WTC11 (cell line): ENCODE results near the gene SMYD5. TPM values are rescaled to one million over a fixed set of nuclear protein-coding genes. Genes with fewer than 3 reads are reported as not detected.

Experiments
- ATAC-seq: fragments of 200-7000 bp; cut with Tn5 transposase; 2 replicates; pipeline ENCODE4 v1.10.0; 2021; ENCODE audit warnings: mild to moderate bottlenecking, moderate library complexity
- CTCF ChIA-PET: fragments of 300-600 bp; sonication (Branson Sonifier 250); formaldehyde crosslinking; loops from one replicate; lab custom pipeline; 2021; ENCODE audit warnings: antibody characterized with exemption; lab: Charles Lee
- POLR2A ChIA-PET: fragments of 350-600 bp; sonication (Branson Sonifier 250); formaldehyde crosslinking; loops from one replicate; lab custom pipeline; 2021; ENCODE audit warnings: antibody characterized with exemption; lab: Charles Lee
- DNase-seq: peaks from one replicate; pipeline ENCODE4 v3.0.0; 2021; ENCODE audit warnings: low spot score
- H3K27ac Mint-ChIP-seq: 2 replicates; pipeline ENCODE4 v1.8.0; 2021; ENCODE audit warnings: mixed read lengths
- H3K27me3 Mint-ChIP-seq: 2 replicates; pipeline ENCODE4 v1.8.0; 2021; ENCODE audit warnings: low read depth, mild to moderate bottlenecking, moderate library complexity, mixed read lengths
- H3K36me3 Mint-ChIP-seq: 2 replicates; pipeline ENCODE4 v1.8.0; 2021; ENCODE audit warnings: mixed read lengths
- H3K4me1 Mint-ChIP-seq: 2 replicates; pipeline ENCODE4 v1.8.0; 2022; ENCODE audit warnings: mixed read lengths
- H3K4me3 Mint-ChIP-seq: 2 replicates; pipeline ENCODE4 v1.8.0; 2021; ENCODE audit warnings: mild to moderate bottlenecking, moderate library complexity, mixed read lengths
- H3K9me3 Mint-ChIP-seq: 2 replicates; pipeline ENCODE4 v1.8.0; 2021; ENCODE audit warnings: mixed read lengths
- ATF1 ChIP-seq: sonication (generic); formaldehyde crosslinking; IDR thresholded peaks from 2 replicates; pipeline ENCODE4 v1.8.1; 2023; ENCODE audit warnings: mild to moderate bottlenecking, moderate library complexity, missing genetic modification reagents
- ATF2 ChIP-seq: sonication (generic); formaldehyde crosslinking; IDR thresholded peaks from 2 replicates; pipeline ENCODE4 v1.8.1; 2022; ENCODE audit warnings: low read depth, missing genetic modification reagents, borderline replicate concordance
- ATF3 ChIP-seq: sonication (generic); formaldehyde crosslinking; conservative IDR thresholded peaks from 2 replicates; pipeline ENCODE4 v1.8.1; 2022; ENCODE audit warnings: mild to moderate bottlenecking, missing genetic modification reagents
- E2F5 ChIP-seq: sonication (generic); formaldehyde crosslinking; IDR thresholded peaks from 2 replicates; pipeline ENCODE4 v1.8.1; 2022; ENCODE audit warnings: mild to moderate bottlenecking, moderate library complexity, missing genetic modification reagents
- ESRRA ChIP-seq: sonication (generic); formaldehyde crosslinking; IDR thresholded peaks from 2 replicates; pipeline ENCODE4 v1.8.1; 2022; ENCODE audit warnings: mild to moderate bottlenecking, missing genetic modification reagents, borderline replicate concordance
- ETV6 ChIP-seq: sonication (generic); formaldehyde crosslinking; IDR thresholded peaks from 2 replicates; pipeline ENCODE4 v1.8.1; 2022; ENCODE audit warnings: mild to moderate bottlenecking, missing genetic modification reagents
- FOXJ3 ChIP-seq: sonication (generic); formaldehyde crosslinking; IDR thresholded peaks from 2 replicates; pipeline ENCODE4 v1.9.0; 2021; ENCODE audit warnings: missing genetic modification reagents, mild to moderate bottlenecking, borderline replicate concordance
- GABPB1 ChIP-seq: sonication (generic); formaldehyde crosslinking; IDR thresholded peaks from 2 replicates; pipeline ENCODE4 v1.8.1; 2023; ENCODE audit warnings: mild to moderate bottlenecking, missing genetic modification reagents
- KAT7 ChIP-seq: sonication (generic); formaldehyde crosslinking; IDR thresholded peaks from 2 replicates; pipeline ENCODE4 v1.8.1; 2023; ENCODE audit warnings: missing genetic modification reagents, mild to moderate bottlenecking, borderline replicate concordance
- NFE2L1 ChIP-seq: sonication (generic); formaldehyde crosslinking; IDR thresholded peaks from 2 replicates; pipeline ENCODE4 v1.8.1; 2023; ENCODE audit warnings: missing genetic modification reagents
- NR1H2 ChIP-seq: sonication (generic); formaldehyde crosslinking; IDR thresholded peaks from 2 replicates; pipeline ENCODE4 v1.9.0; 2021; ENCODE audit warnings: mild to moderate bottlenecking, moderate library complexity, missing genetic modification reagents
- NR2C2 ChIP-seq: sonication (generic); formaldehyde crosslinking; IDR thresholded peaks from 2 replicates; pipeline ENCODE4 v1.8.0; 2022; ENCODE audit warnings: mild to moderate bottlenecking, missing genetic modification reagents
- NR3C1 ChIP-seq: sonication (generic); formaldehyde crosslinking; conservative IDR thresholded peaks from 2 replicates; pipeline ENCODE4 v1.8.1; 2023; ENCODE audit warnings: low read depth, mild to moderate bottlenecking, missing genetic modification reagents
- OVOL2 ChIP-seq: fragments of 250-450 bp; sonication (Bioruptor Pico); IDR thresholded peaks from 2 replicates; pipeline ENCODE4 v1.9.0; 2021; ENCODE audit warnings: mild to moderate bottlenecking, borderline replicate concordance
- PRRX2 ChIP-seq: fragments of 250-450 bp; sonication (Bioruptor Pico); IDR thresholded peaks from 2 replicates; pipeline ENCODE4 v1.8.0; 2021; ENCODE audit warnings: mild to moderate bottlenecking
- TCF7 ChIP-seq: sonication (generic); formaldehyde crosslinking; IDR thresholded peaks from 2 replicates; pipeline ENCODE4 v1.8.0; 2022; ENCODE audit warnings: mild to moderate bottlenecking, low read depth, missing genetic modification reagents, moderate library complexity
- ZNF121 ChIP-seq: sonication (generic); formaldehyde crosslinking; IDR thresholded peaks from 2 replicates; pipeline ENCODE4 v1.8.0; 2023; ENCODE audit warnings: missing genetic modification reagents
- ZNF281 ChIP-seq: sonication (generic); formaldehyde crosslinking; IDR thresholded peaks from 2 replicates; pipeline ENCODE4 v1.8.0; 2023; ENCODE audit warnings: mild to moderate bottlenecking, missing genetic modification reagents
- ZNF416 ChIP-seq: fragments of 250-450 bp; sonication (Bioruptor Pico); IDR thresholded peaks from 2 replicates; pipeline ENCODE4 v1.9.0; 2021; ENCODE audit warnings: mild to moderate bottlenecking, inconsistent platforms
- ZNF423 ChIP-seq: fragments of 250-450 bp; sonication (Bioruptor Pico); IDR thresholded peaks from 2 replicates; pipeline ENCODE4 v2.1.2; 2022; ENCODE audit warnings: mild to moderate bottlenecking, moderate library complexity
- total RNA-seq: library from RNA; stranded (reverse); gene quantifications from 3 replicates; pipeline ENCODE4 v1.2.3, GENCODE V29; 2021
- TF ChIP-seq, protein P1 (sequence below): sonication (generic); formaldehyde crosslinking; IDR thresholded peaks from 2 replicates; pipeline ENCODE4 v1.8.0; 2022; ENCODE audit warnings: mild to moderate bottlenecking, missing genetic modification reagents
- TF ChIP-seq, protein P2 (sequence below): sonication (generic); formaldehyde crosslinking; IDR thresholded peaks from 2 replicates; pipeline ENCODE4 v1.8.0; 2022; ENCODE audit warnings: mild to moderate bottlenecking, missing genetic modification reagents
- TF ChIP-seq, protein P3 (sequence below): sonication (generic); formaldehyde crosslinking; IDR thresholded peaks from 2 replicates; pipeline ENCODE4 v1.8.0; 2023; ENCODE audit warnings: missing genetic modification reagents
- TF ChIP-seq, protein P4 (sequence below): sonication (generic); formaldehyde crosslinking; IDR thresholded peaks from 2 replicates; pipeline ENCODE4 v1.8.1; 2023; ENCODE audit warnings: mild to moderate bottlenecking, missing genetic modification reagents

SMYD5 gene
- total RNA-seq, 1 experiment from 2014 or later, result 46.7 TPM

- CTCF ChIA-PET, result interaction anchor here (0.5 to 1.7 kb wide), 17 partner anchors 8 to 577 kb away, joined by 3 to 37 read pairs (median 5); partner anchors contain the start of genes CCT7, EGR4, FBXO41 and NOTO
- no peak for DNase-seq
Measured at GRCh38 chr2:73268366-73268829, 54.4 kb downstream of the SMYD5 start.

DNA sequence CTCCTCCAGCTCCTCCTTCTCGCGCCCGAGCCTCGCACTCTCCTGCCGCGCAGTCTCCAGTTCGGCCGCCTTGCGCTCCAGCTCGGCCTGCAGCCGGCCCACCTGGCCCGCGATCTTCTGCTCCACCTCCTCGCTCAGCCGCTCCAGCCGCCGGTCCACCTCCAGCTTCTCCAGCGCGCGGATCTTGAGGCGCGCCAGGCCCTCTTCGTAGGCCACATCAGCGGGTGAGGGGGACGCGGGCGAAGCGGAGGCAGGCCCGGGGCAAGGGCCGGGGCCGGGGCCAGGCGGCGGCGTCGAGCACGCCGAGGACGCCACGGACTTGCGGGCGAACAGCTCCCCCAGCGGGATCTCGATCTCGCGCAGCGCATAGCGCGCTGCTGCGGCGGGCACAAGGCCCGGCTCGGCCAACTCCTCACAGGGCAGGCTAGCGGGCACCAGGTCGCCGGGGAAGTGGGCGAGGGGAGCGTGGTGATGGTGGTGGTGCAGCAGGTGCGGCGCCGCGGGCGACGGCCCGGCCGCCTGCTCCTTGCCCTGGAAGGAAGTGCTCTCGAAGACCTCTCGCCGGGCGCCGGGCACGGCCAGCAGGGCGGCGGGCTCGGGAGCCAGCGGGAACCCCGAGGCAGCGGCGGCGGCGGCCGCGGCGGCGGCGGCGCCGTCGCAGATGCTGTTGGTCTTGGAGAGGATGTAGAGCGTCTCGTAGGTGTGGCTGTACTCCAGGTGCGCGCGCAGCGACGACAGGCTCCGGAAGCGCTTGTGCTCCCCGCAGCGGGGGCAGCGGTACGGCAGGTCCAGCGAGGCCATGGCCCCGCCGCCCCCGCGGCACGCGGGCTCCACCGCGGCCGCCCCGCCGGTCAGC is 55.0 kb downstream of the SMYD5 start:
- ChIA-PET POLR2A (interaction anchor here (0.9 to 1.8 kb wide), 5 partner anchors 12 to 56 kb away, joined by 3 to 12 read pairs (median 7); partner anchors contain the start of gene CCT7), CTCF (interaction anchor here (0.5 to 1.7 kb wide), 17 partner anchors 9 to 578 kb away, joined by 3 to 37 read pairs (median 5); partner anchors contain the start of genes CCT7, EGR4, FBXO41 and NOTO)
- Mint-ChIP-seq H3K4me3 (peak overlapping the region; percentile 51), H3K27ac (no peak overlapping the region), H3K9me3 (no peaks in the 10 kb centered on the region), H3K36me3 (no peaks in the 10 kb centered on the region), H3K27me3 (peaks cover 36% of the 10 kb centered on the region), H3K4me1 (peaks cover 14% of the 10 kb centered on the region)
- DNase-seq, result peak; percentile 82
- peak; percentile 78 for ATAC-seq
- TF ChIP-seq NR2C2 (CRISPR knock-in tag), result peak; percentile 79; the same call in 1 of the 2 replicates
- TF ChIP-seq ATF2 (CRISPR knock-in tag), result peak; percentile 52; the same call in 1 of the 2 replicates
- TF ChIP-seq ZNF281 (CRISPR knock-in tag), result peak; percentile 59; the same call in 1 of the 2 replicates
- peak; percentile 95; the same call in 1 of the 2 replicates for TF ChIP-seq NR3C1 (CRISPR knock-in tag)
- TF ChIP-seq, protein P1, sequence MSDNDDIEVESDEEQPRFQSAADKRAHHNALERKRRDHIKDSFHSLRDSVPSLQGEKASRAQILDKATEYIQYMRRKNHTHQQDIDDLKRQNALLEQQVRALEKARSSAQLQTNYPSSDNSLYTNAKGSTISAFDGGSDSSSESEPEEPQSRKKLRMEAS, result peak; percentile 93
- 0 out of 2 replicates have a peak, but pooled peaks have one; percentile 24 for TF ChIP-seq E2F5 (CRISPR knock-in tag)
- 0 out of 2 replicates have a peak, but pooled peaks have one; percentile 21 for TF ChIP-seq ZNF416 (CRISPR knock-in tag)
- TF ChIP-seq KAT7 (CRISPR knock-in tag), result no peak; the same call in 1 of the 2 replicates
- no peak; the same call in 1 of the 2 replicates for TF ChIP-seq PRRX2 (CRISPR knock-in tag)
- TF ChIP-seq TCF7 (CRISPR knock-in tag), result 0 out of 2 replicates have a peak, but pooled peaks have one; percentile 26
- TF ChIP-seq FOXJ3 (CRISPR knock-in tag), result no peak
- TF ChIP-seq, protein P2, sequence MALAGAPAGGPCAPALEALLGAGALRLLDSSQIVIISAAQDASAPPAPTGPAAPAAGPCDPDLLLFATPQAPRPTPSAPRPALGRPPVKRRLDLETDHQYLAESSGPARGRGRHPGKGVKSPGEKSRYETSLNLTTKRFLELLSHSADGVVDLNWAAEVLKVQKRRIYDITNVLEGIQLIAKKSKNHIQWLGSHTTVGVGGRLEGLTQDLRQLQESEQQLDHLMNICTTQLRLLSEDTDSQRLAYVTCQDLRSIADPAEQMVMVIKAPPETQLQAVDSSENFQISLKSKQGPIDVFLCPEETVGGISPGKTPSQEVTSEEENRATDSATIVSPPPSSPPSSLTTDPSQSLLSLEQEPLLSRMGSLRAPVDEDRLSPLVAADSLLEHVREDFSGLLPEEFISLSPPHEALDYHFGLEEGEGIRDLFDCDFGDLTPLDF (CRISPR knock-in tag), result peak; percentile 96
- no peak for TF ChIP-seq GABPB1 (CRISPR knock-in tag)
- peak; percentile 40; the same call in 1 of the 2 replicates for TF ChIP-seq ESRRA (CRISPR knock-in tag)
- TF ChIP-seq NFE2L1, result peak; percentile 43; the same call in 1 of the 2 replicates
- peak; percentile 67; the same call in 1 of the 2 replicates for TF ChIP-seq ATF1
- peak; percentile 98 for TF ChIP-seq ETV6 (CRISPR knock-in tag)
- TF ChIP-seq, protein P3, sequence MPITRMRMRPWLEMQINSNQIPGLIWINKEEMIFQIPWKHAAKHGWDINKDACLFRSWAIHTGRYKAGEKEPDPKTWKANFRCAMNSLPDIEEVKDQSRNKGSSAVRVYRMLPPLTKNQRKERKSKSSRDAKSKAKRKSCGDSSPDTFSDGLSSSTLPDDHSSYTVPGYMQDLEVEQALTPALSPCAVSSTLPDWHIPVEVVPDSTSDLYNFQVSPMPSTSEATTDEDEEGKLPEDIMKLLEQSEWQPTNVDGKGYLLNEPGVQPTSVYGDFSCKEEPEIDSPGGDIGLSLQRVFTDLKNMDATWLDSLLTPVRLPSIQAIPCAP (CRISPR knock-in tag), result peak; percentile 95
- TF ChIP-seq OVOL2 (CRISPR knock-in tag), result no peak
- TF ChIP-seq, protein P4, sequence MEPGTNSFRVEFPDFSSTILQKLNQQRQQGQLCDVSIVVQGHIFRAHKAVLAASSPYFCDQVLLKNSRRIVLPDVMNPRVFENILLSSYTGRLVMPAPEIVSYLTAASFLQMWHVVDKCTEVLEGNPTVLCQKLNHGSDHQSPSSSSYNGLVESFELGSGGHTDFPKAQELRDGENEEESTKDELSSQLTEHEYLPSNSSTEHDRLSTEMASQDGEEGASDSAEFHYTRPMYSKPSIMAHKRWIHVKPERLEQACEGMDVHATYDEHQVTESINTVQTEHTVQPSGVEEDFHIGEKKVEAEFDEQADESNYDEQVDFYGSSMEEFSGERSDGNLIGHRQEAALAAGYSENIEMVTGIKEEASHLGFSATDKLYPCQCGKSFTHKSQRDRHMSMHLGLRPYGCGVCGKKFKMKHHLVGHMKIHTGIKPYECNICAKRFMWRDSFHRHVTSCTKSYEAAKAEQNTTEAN (CRISPR knock-in tag), result no peak
- no peak for TF ChIP-seq ZNF423 (CRISPR knock-in tag)
- TF ChIP-seq NR1H2 (CRISPR knock-in tag), result peak; percentile 84

More at GRCh38 chr2:73268366-73268829, 54.4 kb downstream of the SMYD5 start:
- Mint-ChIP-seq H3K9me3 (no peaks in the 10 kb centered on the region), H3K36me3 (no peaks in the 10 kb centered on the region), H3K27me3 (peaks cover 36% of the 10 kb centered on the region), H3K4me1 (peaks cover 14% of the 10 kb centered on the region), H3K4me3 (peak overlapping the region; percentile 51), H3K27ac (no peak overlapping the region)
- TF ChIP-seq ZNF121 (CRISPR knock-in tag), result peak; percentile 61; the same call in 1 of the 2 replicates
- TF ChIP-seq ATF3, result no peak
- POLR2A ChIA-PET, result interaction anchor here (0.9 to 1.8 kb wide), 5 partner anchors 11 to 56 kb away, joined by 3 to 12 read pairs (median 7); partner anchors contain the start of gene CCT7
- no peak for ATAC-seq
